Vagina (tissue), 2 donors: ENCODE results near the gene PACSIN1. TPM values are rescaled to one million over a fixed set of nuclear protein-coding genes. Genes with fewer than 3 reads are reported as not detected.

ENCODE experiments used
- DNase-seq, 2 donors: peaks; one replicate each; pipeline ENCODE4 v3.0.0-alpha.2; 2017; ENCODE audit errors: extremely low spot score in 2 of 2
- H3K27ac ChIP-seq: fragments of 200-600 bp; sonication (generic); one replicate; pipeline ENCODE4 v1.5.1; 2019
- H3K27me3 ChIP-seq: fragments of 200-600 bp; sonication (generic); one replicate; pipeline ENCODE4 v1.5.1; 2019
- H3K36me3 ChIP-seq, 2 donors: fragments of 200-600 bp; sonication (generic); one replicate each; pipeline ENCODE4 v1.5.1; 2017 to 2019
- H3K4me1 ChIP-seq: fragments of 200-600 bp; sonication (generic); one replicate; pipeline ENCODE4 v1.5.1; 2019
- H3K4me3 ChIP-seq, 2 donors: fragments of 200-600 bp; sonication (generic); 1 replicate in 1 of 2; 2 replicates in 1 of 2; pipeline ENCODE4 v1.5.1; 2016 to 2019
- H3K9me3 ChIP-seq: fragments of 200-600 bp; sonication (generic); one replicate; pipeline ENCODE4 v1.5.1; 2019
- POLR2A ChIP-seq, 2 donors: fragments of 450-650 bp; IDR thresholded peaks; one replicate each; pipeline ENCODE4 v1.6.1; 2017; ENCODE audit warnings: antibody characterized with exemption in 2 of 2, mild to moderate bottlenecking in 2 of 2, moderate library complexity in 2 of 2
- POLR2AphosphoS5 ChIP-seq, 2 donors: sonication (generic); formaldehyde crosslinking; IDR thresholded peaks; one replicate each; pipeline ENCODE4 v1.9.0; 2017; ENCODE audit warnings: antibody characterized with exemption in 2 of 2, mild to moderate bottlenecking in 2 of 2, low read depth in 1 of 2; ENCODE audit not compliant: insufficient read depth in 1 of 2
- intact Hi-C: fragments of 100-400 bp; cut with DNase I; formaldehyde crosslinking; loops from one replicate; pipeline ENCODE4 v1.15.1; 2023
- total RNA-seq: library from RNA; depleted of rRNA; stranded (reverse); fragments of >200 nt; gene quantifications from one replicate; pipeline ENCODE4 v1.2.3, GENCODE V29; 2016
- TF ChIP-seq, protein P1 (sequence below), 3 experiments: fragments of 450-650 bp in 2 of 3; fragments of 200-600 bp in 1 of 3; sonication (generic) in 1 of 3; IDR thresholded peaks; one replicate each; pipeline ENCODE4 v1.5.1; 2017 to 2019; ENCODE audit warnings: antibody characterized with exemption in 3 of 3, mild to moderate bottlenecking in 2 of 3, moderate library complexity in 2 of 3

Gene PACSIN1
- total RNA-seq, 1 donor from 2014 or later: 0.74 TPM

DNA sequence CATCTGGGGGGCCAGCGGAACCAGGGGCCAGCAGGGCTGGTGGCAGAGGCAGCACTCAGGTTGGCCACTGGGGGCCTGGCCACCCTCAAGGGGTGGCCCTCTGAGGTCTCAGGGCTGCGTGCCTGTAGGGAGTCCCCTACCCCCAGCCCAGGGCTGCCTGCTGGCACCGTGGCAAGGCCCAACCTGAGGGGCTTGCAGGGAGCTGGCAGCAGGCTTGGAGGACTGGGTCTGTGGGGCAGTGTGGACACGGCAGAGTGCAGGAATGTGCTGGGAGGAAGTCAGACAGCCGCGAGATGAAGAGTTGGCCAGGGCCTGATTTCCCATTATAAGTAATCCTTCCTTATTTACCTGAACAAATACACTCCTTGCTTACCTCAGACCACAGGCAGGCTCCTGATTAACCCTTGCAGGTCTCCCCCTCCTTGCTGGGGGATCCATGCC lies 90.2 kb downstream of the PACSIN1 start, which contains the start of gene SPDEF:
TSS of gene SPDEF (minus strand) at position 299 of the 441 bp plus-strand sequence. CDS start 11,874 bp downstream, outside the sequence.
- Histone ChIP-seq H3K4me3 (no peak within 1 kb of the TSS), H3K36me3 (no peaks in the 10 kb centered on the region), H3K4me1 (no peaks in the 10 kb centered on the region), H3K27me3 (no peaks in the 10 kb centered on the region), H3K9me3 (no peaks in the 10 kb centered on the region), H3K27ac (no peak within 1 kb of the TSS)
- intact Hi-C loops: no loop called here
- DNase-seq: no peak
- TF ChIP-seq POLR2AphosphoS5 (IDR thresholded peaks at IDR 0.05; ENCODE audit: insufficient read depth in 1 of 2, low read depth in 1 of 2) (no peak), POLR2A (IDR thresholded peaks at IDR 0.05) (no peak)
- TF ChIP-seq, protein P1, sequence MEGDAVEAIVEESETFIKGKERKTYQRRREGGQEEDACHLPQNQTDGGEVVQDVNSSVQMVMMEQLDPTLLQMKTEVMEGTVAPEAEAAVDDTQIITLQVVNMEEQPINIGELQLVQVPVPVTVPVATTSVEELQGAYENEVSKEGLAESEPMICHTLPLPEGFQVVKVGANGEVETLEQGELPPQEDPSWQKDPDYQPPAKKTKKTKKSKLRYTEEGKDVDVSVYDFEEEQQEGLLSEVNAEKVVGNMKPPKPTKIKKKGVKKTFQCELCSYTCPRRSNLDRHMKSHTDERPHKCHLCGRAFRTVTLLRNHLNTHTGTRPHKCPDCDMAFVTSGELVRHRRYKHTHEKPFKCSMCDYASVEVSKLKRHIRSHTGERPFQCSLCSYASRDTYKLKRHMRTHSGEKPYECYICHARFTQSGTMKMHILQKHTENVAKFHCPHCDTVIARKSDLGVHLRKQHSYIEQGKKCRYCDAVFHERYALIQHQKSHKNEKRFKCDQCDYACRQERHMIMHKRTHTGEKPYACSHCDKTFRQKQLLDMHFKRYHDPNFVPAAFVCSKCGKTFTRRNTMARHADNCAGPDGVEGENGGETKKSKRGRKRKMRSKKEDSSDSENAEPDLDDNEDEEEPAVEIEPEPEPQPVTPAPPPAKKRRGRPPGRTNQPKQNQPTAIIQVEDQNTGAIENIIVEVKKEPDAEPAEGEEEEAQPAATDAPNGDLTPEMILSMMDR (IDR thresholded peaks at IDR 0.05): no peak

DNA sequence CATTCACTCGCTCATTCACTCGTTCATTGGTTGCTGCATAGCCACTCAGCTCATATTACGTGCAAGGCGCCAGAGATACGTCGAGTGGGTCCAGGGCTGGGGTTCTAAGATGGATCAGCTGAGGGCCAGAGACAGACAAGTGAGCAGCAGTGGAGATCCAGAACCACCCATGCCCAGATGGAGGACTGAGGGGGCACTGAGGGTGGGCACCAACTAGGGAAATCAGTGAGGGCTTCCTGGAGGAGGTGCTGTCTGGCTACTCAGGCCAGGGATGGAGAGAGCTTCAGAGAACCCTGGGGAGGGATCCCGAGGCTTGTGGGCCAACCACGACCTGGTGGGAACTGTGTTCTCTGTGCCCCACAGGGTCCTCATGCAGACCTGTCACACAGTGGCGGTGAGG lies 90.6 kb downstream of the PACSIN1 start:
- TF ChIP-seq, protein P1 (IDR thresholded peaks at IDR 0.05): no peak
- TF ChIP-seq POLR2A (IDR thresholded peaks at IDR 0.05) (no peak), POLR2AphosphoS5 (IDR thresholded peaks at IDR 0.05; ENCODE audit: insufficient read depth in 1 of 2, low read depth in 1 of 2) (no peak)
- Histone ChIP-seq H3K9me3 (no peaks in the 10 kb centered on the region), H3K27ac (no peak overlapping the region), H3K27me3 (no peaks in the 10 kb centered on the region), H3K4me1 (no peaks in the 10 kb centered on the region), H3K36me3 (no peaks in the 10 kb centered on the region), H3K4me3 (no peak overlapping the region)
- no peak for DNase-seq
- intact Hi-C loops: no loop called here

DNA sequence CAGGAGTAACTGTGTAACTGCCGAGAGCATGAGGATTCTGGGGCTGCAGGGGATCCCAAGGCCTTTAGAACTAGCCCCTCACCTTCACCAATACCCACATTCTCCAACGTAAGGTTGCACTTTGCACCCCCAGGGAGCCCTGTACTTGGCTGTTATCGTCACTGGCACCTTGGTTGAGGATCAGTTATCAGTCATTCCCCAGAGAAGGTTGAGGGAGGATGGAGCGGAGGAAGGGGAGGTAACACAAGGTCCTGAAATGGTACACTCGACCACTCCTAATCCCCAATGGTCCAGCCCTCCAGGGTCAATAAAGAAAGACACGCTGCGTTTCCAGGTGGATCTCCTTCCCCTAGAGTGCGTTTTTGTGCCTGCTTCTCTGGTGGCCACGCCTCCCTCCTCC lies 91.4 kb downstream of the PACSIN1 start:
- Histone ChIP-seq H3K4me1 (no peaks in the 10 kb centered on the region), H3K9me3 (no peaks in the 10 kb centered on the region), H3K27ac (no peak overlapping the region), H3K4me3 (no peak overlapping the region), H3K27me3 (no peaks in the 10 kb centered on the region), H3K36me3 (no peaks in the 10 kb centered on the region)
- no peak for DNase-seq
- TF ChIP-seq POLR2A (IDR thresholded peaks at IDR 0.05): no peak
- intact Hi-C loops: no loop called here

DNA sequence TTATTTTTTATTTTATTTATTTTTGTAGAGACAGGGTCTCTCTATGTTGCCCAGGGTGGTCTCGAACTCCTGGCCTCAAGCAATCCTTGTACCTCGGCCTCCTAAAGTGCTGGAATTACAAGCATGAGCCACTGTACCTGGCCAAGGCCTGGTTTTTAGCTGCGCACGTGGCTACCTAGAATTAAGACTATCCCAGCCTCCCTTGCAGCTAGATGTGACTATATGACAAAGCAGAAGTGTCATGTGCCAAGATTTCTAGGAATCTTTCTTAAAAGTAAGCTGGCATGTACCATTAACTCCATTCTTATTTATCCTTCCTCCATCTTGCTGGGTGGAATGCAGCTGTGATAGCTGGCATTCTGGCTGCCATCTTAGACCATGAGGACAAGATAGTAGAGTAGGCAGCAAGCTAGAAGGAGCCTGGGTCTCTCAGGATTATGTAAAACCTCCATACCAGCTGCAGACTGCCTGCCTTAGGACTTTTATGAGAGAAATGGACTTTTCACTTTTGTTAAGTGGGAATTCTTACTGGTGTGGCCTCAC lies 92.4 kb downstream of the PACSIN1 start:
- intact Hi-C loops: no loop called here
- H3K27me3 ChIP-seq: no peaks in the 10 kb centered on the region
- TF ChIP-seq, protein P1 (IDR thresholded peaks at IDR 0.05): no peak
- no peak for TF ChIP-seq POLR2AphosphoS5 (IDR thresholded peaks at IDR 0.05; ENCODE audit: insufficient read depth in 1 of 2, low read depth in 1 of 2)
- no peak for TF ChIP-seq POLR2A (IDR thresholded peaks at IDR 0.05)
- H3K9me3 ChIP-seq: no peaks in the 10 kb centered on the region
- no peaks in the 10 kb centered on the region for H3K4me1 ChIP-seq
- no peak overlapping the region for H3K27ac ChIP-seq
- no peak overlapping the region for H3K4me3 ChIP-seq
- no peak for DNase-seq
- H3K36me3 ChIP-seq: no peaks in the 10 kb centered on the region

DNA sequence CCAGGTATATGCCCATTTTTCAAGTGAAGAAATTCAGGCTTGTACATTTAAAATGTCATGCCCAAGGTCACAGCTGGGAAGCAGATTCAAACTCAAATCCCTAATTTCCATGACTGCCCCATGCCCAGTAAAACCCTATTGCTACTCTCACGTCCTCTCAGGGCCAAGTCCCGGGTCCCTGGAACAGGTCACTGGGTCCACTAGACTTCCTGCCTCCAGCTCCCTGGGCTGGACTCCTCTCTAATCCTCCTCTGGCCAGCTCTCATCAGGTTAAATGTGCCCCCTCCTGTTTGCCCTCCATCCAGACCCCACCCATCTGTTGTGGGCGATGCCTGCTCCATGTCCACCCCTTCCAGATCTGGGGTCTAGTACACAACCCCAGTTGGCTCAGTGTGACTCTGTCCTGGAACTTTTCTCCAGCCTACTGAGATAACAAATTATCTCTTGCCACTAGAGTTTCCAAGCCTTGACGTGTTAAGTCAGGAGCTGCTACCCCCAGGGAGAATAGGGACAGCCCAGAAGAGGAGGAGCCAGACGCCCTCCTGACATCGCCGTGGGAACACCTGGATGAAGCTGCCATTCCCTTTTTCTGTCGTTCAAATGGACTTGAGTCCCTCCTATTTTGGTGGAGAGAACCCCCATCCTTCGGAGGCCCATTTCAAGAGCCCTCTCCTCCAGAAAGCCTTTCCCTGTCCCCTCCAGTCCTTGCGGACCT lies 93.9 kb downstream of the PACSIN1 start:
- intact Hi-C loops: no loop called here
- H3K9me3 ChIP-seq: no peaks in the 10 kb centered on the region
- no peak for DNase-seq
- H3K4me1 ChIP-seq: no peaks in the 10 kb centered on the region
- TF ChIP-seq, protein P1 (IDR thresholded peaks at IDR 0.05): no peak
- TF ChIP-seq POLR2A (IDR thresholded peaks at IDR 0.05): no peak
- TF ChIP-seq POLR2AphosphoS5 (IDR thresholded peaks at IDR 0.05; ENCODE audit: insufficient read depth in 1 of 2, low read depth in 1 of 2): no peak
- no peak overlapping the region for H3K27ac ChIP-seq
- no peaks in the 10 kb centered on the region for H3K27me3 ChIP-seq
- no peaks in the 10 kb centered on the region for H3K36me3 ChIP-seq
- H3K4me3 ChIP-seq: no peak overlapping the region
